Occipital lobe (tissue), 2 donors: Measurements from ENCODE around the gene KCTD2. TPM values are rescaled to one million over a fixed set of nuclear protein-coding genes. Genes with fewer than 3 reads are reported as not detected.
A peak's percentile ranks its signal among the peaks of the same experiment; 100 is the strongest.
"Not testable (repeated sequence)": the region's sequence is repeated elsewhere in the genome, so short reads cannot be mapped to it uniquely, and the experiment has no call there.

Source experiments
- DNase-seq: peaks from one replicate; lab custom pipeline; 2025; lab: John Stamatoyannopoulos, UW
- total RNA-seq: library from RNA; depleted of rRNA; stranded (reverse); fragments of >200 nt; gene quantifications from one replicate; pipeline ENCODE4 v1.2.3, GENCODE V29; 2014

KCTD2 gene, protein sequence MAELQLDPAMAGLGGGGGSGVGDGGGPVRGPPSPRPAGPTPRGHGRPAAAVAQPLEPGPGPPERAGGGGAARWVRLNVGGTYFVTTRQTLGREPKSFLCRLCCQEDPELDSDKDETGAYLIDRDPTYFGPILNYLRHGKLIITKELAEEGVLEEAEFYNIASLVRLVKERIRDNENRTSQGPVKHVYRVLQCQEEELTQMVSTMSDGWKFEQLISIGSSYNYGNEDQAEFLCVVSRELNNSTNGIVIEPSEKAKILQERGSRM
- total RNA-seq = 30.4 TPM

DNA sequence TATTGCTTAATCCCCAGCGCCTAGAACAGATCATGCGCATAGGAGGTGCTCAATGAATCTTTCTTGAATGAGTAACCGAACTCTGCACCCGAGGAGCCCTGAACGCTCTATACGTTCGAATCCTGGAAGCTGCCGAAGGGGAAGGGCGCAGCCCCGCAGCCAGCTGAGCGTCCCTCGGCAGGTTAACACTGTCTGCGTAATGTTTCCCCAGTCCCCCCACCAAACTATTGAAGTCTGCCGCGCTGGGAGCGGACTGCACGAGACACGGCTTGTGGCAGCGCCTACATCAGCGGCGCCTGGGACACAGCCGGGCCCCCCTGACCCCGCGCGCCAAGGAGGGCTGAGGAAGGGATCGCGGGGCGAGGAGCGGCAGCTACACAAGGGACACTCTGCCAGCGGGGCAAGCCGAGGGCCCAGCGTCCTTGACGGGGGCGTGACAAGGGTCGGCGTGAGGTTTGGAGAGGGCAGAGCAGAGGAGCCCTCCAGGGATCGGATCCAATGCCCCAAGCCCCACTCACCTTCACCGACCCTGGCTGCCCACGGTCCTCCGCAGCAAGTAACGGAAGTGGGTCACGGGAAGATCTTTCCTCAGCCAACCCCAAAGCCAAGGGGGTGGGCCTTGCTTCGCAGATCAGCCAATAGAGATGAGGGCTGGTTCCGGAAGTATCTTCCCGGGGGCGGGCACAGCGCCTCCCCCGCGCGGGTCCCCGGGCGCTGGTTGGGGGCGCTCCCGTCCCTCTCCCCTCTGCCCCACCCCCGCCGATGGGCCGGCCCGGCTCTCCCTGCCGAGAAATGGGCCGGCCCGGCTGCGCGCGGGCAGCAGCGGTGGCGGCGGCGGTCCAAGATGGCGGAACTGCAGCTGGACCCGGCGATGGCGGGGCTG lies at the start of gene KCTD2, which contains the start of gene ATP5PD:
KCTD2 (plus strand) TSS at position 819 of the 883 bp plus-strand sequence; CDS start at position 845, 26 bp downstream.
ATP5PD (minus strand) TSS at position 563 of the 883 bp plus-strand sequence. CDS start 4,319 bp downstream, outside the sequence.
- DNase-seq = peak; percentile 98

DNA sequence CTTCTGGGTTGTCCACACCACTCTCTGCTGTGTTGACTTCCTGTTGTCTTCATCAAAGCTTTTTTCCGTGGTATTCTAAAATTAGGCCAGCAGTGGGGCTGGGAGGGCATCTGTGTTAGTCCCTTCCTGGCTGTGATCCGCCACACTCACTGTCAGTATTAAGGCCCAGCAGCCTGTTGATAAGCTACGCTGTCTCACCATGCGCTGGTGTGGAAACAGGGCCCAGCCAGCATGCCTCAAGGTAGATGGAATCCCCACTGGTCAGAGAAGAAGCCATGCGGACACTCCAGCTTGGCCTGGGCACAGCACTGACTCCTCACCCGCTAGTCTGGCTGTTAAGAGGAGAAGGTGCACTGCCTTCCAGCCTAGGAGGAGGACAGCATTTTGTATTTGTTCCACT lies 48.2 kb upstream of the KCTD2 start:
- no peak for DNase-seq

DNA sequence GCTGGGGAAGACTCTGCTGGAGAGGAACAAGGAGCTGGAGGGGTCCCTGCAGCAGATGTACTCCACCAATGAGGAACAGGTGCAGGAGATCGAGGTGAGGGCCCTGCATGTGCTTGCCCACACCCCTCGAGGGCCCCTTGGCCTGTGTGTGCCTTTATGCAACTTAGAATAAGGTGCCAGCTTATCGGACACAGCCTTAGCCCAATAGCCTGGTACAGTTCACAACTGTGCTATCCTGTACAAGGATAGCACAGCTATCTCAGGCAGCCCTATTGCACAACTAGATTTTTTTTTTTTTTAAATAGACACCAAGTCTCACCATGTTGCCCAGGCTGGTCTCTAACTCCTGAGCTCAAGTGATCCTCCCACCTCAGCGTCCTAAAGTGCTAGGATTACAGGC lies 47.5 kb upstream of the KCTD2 start:
- no peak for DNase-seq

DNA sequence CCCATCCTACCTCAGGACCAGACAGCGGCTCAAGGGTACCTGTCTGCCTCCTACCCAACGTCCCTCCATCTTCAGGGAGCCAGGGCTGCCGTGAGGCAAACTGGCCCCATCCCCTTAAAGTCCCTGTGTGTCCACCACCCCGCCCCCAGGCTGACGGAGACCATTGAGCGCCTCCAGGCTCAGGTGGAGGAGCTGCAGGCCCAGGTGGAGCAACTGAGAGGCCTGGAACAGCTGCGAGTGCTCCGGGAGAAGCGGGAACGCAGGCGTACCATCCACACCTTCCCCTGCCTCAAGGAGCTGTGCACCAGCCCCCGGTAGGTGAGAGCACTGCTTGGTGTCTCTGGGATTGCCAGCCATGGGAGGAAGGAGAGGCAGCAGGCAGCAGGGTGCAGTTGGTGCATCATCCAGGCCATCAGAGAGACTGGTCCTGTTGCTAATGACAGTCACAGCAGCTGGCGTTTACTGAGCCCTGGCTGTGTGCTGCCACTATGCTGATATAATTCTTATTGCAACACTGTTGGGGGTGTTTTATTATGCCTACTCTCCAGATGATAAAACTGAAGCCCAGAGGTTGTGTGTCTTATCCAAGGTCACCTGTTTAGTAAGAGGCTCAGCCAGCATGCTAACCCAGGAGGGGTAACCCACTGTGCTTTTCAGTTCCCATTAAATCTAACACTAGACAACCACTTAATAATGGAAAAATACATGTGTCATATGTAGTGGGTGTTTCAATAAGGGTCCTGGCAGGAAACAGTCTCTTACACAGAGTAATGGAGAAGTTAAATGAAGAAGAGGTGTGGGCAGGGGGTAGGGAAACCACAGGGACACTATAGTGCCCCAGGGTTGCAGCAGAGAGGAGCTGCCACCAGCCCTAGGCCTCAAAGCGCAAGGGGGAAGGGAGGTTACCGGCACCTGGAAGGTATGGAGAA lies 44.8 kb upstream of the KCTD2 start:
- no peak for DNase-seq

DNA sequence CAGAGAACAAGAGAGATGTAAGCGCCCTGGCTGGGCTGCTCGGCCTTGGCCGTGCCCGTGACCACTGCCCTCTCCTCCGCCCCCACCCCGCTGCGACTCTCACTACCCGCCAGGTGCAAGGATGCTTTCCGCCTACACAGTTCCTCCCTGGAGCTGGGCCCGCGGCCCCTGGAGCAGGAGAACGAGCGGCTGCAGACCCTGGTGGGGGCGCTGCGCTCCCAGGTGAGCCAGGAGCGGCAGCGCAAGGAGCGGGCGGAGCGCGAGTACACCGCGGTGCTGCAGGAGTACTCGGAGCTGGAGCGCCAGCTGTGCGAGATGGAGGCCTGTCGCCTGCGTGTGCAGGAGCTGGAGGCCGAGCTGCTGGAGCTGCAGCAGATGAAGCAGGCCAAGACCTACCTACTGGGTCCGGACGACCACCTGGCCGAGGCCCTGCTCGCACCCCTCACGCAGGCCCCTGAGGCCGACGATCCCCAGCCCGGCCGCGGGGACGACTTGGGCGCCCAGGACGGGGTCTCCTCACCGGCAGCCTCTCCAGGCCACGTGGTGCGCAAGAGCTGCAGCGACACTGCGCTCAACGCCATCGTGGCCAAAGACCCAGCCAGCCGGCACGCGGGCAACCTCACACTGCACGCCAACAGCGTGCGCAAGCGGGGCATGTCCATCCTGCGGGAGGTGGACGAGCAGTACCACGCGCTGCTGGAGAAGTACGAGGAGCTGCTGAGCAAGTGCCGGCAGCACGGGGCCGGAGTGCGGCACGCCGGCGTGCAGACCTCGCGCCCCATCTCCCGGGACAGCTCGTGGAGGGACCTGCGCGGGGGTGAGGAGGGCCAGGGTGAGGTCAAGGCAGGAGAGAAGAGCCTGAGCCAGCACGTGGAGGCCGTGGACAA lies 43.7 kb upstream of the KCTD2 start:
- no peak for DNase-seq

DNA sequence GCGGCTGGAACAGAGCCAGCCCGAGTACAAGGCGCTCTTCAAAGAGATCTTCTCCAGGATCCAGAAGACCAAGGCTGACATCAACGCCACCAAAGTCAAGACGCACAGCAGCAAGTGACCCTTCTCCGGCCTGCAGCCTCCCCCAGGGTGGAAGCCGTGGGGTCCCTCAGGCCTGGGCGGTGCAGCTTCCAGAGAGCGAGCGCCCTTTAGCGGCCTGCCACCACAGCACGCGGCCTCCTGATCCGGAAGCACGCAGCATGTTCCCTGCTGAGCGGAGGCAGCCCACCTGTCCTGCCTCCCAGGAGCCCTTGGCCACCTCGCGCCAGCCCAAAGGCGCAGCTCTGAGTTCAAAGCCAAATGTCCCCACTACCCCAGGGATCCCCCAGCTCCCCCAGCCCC lies 43.1 kb upstream of the KCTD2 start:
- no peak for DNase-seq

DNA sequence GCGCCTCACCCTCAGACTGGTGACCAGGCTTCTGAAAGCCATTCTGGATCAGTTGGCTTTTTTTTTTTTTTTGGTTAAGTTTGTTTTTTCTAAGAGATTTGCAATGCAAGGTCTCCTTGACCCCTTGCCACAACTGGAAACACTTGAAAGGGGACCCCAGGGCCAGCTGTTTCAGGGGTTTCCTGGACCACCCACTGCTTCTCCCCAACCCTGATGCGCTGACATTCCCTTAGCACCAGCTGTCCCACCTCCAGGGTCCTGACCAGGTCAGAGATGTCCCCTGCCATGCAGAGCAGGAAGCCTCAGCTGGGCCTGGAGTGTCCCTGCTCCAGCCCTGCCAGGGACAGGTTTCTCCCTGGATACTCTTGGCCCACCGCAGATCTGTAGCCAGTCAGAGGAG lies 42.7 kb upstream of the KCTD2 start:
- no peak for DNase-seq

DNA sequence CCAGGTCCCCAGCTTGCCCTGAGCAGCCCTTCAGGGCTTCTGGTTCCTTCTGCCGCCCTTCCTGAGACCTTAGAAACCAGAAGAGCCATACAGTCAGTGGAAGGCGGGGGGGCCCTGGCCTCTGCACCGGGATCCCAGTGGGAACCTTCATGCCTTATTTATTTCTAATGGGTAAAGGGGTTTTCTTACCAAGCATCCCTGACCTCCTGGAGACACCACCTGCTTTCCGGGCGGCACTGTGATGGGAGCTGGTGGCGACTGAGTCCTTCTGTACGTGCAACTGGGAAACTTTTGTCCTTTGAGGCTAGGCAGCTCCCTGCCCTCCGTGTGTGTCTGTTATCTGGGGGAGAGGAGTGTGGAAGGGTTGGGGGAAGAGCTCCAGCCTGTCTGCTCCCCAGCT lies 41.7 kb upstream of the KCTD2 start:
- DNase-seq = no peak

DNA sequence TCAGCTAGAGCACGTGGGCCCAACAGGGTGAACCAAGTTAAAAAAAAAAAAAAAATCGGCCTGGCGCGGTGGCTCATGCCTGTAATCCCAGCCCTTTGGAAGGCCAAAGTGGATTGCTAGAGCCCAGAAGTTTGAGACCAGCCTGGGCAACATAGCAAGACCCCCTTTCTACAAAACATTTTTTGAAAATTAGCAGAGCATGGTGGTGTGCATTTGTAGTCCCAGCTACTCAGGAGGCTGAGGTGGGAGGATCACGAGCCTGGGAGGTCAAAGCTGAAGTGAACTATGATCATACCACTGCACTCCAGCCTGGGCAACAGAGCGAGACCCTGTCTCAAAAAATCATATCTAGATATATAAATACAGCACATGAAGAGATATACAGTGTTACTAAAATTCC lies 40.9 kb upstream of the KCTD2 start:
- not testable (repeated sequence) for DNase-seq

DNA sequence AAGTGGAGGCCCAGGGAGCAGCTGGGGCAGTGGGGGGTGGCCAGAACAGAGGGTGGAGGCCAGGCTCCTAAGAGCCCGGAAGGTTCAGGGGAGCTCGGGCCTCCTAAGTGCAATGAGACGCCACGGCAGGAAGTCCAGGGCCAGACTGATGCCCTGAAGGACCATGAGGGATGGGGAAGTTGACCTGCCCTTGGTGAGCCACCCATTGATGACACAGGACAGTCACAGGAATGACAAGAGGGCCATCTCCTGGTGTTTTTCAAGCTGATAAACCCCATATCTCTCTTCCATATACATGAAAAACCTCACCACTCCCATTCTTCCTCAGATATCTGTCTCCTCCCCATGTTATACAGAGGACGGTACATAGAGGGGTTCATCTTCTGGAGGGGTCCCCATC lies 40.4 kb upstream of the KCTD2 start:
- no peak for DNase-seq

DNA sequence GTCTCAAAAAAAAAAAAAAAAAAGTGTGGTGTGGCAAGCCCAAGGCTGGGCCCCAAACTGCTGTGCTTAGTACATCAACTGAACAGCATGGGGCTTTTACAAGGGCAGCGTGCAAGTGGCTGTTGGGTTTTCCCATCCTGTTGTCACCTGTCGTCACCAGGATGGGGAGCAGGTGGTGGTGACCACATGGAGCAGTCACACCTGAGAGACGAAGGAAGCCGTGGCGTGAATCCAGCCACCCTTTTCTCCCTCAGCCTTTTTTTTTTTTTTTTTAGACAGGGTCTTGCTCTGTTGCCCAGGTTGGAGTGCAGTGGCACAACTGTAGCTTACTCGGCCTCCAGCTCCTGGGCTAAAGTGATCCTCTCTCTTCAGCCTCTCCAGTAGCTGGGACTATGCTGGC lies 38.7 kb upstream of the KCTD2 start:
- DNase-seq = no peak

DNA sequence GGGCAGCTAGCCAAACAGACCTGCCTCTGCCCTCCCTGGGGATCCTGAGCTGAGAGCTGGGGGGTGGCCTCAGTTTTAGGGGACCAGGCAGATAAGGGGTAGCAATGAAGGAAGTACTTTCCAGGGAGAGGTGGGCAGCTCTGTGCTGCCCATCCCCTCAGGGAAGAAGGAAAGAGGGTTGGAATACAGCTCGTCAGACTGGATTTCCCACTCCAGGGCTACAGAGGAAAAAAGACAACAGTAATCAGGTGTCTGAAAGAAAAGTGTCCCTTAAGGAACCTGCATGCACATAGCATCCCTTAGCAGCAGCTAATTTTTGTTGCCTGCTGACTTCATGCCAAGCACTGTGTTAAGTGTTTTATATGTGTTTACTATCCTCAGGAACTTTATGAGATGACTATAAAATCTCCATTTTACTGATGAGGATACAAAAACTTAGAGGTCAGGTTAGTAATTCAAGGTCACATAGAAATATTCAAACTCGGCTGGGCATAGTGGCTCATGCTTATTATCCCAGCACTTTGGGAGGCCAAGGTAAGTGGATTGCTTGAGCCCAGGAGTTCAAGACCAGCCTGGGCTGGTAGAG lies 37.8 kb upstream of the KCTD2 start:
- no peak for DNase-seq

DNA sequence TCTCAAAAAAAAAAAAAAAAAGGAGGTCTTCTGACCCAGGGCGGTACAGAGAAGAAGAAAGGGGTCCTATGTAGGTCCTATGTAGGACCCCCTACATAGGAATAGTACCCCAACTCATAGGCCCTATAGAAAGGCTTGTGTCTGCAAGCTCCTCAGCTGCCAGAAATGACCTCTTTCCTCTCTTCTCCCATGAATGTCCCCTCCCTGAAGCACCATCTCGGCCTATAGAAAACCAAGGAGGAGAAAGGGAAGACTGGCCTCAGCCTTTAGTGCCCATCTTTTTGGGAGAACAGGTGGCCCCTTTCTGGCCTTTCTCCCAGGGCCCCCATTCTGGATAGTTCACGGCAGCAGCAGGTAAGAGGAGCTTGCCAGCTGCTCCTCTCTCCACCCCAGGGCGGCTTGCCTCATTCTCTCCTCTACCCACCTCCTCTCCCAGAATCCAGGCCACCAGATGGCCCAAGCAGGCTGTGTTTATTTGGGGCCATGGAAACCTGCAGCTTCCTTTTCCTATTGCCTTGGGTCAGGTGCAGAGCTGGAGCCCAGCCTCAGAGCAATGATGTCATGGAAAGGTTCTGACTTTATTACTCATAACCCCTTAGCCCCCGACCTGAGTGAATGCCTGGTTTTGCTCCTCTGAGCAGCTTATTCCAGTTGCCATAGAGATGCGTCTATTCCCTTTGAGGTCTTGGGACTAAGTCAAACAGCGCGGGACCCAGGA lies 36.2 kb upstream of the KCTD2 start:
- peak; percentile 35 for DNase-seq

DNA sequence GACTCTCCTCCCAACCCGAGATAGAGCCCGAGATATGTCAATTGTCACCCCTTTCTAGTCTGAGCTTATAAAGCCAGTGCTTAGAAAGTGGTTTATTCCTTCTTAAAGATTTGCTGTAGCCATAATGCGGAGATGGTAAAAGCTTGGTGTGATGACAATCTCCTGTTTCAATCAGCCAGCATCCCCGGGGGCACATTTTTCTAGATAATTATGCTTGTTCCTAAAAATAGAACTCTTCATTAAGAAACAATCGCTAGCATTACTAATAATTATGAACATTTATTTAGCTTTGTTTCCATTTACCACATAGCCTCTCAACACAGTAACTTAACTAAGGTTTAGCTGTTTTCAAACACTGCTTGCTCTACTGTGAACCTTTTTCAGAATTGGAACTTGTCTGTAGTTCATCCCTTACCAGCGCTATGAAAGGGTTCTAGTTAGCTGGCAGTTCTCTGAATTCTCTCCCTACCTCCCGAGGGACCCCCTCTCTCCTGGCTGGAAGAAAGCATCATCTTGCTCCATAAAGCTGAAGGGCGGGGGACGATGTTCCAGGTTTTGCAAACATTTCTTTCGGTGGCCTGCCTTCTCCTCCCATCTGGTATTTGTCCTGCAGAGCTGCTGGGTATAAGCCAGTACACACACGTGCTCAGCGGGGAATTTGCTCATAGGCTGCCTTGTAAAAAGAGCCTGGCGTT lies 35.5 kb upstream of the KCTD2 start:
- DNase-seq = peak; percentile 56

DNA sequence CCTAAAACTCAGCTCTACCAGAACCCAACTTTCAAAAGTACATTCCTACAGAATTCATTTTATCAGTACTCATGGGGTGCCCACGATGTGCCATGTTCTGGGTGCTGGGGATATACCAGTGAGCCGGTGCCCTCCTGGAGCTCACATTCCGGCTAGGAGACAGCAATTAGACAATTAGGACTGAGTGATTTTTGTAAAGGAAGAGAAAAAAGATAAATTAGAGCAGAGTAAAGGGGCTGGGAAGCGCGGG lies 35.0 kb upstream of the KCTD2 start:
- DNase-seq = no peak

DNA sequence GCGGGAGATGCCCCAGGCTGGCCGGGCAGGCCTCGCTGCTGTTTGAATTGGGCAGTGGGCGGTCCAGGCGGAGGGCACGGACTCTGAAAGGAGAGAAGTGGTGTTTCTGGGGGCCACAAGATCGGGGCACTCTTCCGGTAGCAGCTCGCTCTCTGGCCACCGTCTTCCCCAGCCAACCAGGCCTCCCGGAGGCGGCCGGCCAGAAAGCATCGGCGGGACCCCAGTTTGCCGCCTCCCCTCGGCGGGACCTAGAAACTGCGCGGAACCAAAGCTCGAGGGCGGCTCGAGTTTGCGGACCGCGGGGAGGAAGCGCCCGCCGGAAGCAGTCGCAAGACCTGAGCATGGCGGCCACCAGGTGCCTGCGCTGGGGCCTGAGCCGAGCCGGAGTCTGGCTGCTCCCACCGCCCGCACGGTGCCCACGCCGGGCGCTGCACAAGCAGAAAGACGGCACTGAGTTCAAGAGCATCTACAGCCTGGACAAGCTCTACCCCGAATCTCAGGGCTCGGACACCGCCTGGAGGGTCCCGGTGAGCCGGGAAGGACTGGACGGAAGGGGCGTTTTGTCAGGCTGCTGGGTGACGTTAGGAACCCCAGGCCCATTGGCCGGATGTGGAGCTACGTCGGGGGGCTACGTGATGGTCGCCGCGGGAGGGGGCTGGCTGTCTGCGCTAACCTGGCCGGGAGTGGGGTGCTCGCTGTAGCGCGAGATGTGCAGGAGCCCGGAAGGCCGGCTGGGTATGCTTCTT lies 34.5 kb upstream of the KCTD2 start, which contains the start of gene MRPL58:
MRPL58 (plus strand) TSS at position 325 of the 746 bp plus-strand sequence; CDS start at position 342, 17 bp downstream.
- peak; percentile 80 for DNase-seq

DNA sequence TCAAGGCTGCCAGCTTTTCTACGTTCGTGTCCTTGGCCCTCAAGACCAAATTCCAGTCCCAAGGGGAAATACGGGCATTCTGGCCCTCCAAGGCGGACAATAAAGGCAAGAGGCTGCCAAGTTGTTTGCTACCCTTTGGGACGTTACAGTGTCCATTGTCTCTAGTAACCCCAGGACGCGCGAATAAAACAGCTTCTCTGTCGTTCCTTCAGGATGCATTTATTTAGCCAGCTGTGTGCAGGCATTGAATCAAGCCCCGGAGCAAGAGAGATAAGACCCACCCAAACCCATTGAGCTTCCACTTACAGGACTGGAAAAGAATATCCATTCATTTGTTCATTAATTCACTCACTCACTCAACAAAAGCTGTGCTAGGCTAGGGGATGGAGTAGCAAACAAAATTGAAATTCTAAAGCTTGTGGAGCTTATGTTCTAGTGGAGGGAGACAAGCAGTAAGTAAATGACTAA lies 33.9 kb upstream of the KCTD2 start:
- DNase-seq = no peak

DNA sequence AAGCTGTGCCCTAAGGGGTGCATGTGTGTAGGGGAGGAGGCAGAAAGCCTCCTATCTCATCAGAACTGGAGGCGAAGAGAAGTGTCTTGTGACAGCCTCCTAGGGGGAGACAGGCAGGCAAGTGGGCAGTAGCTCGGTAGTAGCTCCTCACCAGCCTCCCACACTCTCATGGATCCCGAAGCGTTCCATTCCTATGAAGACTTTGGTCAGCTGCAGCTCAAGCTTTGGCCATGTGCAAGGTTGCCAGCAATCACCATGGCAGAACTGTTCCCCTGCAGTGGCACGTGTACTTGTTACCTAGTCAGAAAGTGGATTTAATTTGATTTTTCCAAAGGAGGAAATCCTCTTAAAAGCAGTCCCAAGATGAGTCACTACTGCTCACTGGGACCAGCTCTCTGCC lies 27.9 kb upstream of the KCTD2 start:
- no peak for DNase-seq
